SU-DHL-6 (cell line): ENCODE results near the gene ECHDC1.

ENCODE experiments used
- CTCF ChIP-seq: fragments of 200-600 bp; sonication (generic); IDR thresholded peaks from one replicate; pipeline ENCODE4 v1.5.1; 2017; ENCODE audit warnings: antibody characterized with exemption, mild to moderate bottlenecking, low read length, moderate library complexity; ENCODE audit not compliant: insufficient read depth, poor library complexity, severe bottlenecking
- EZH2phosphoT487 ChIP-seq: fragments of 200-600 bp; sonication (generic), shearing (Covaris generic); conservative IDR thresholded peaks from 2 replicates; pipeline ENCODE4 v1.6.1; 2018; ENCODE audit warnings: mild to moderate bottlenecking, antibody characterized with exemption, low read length, moderate library complexity, mixed read lengths

GRCh38 chr6:127272576-127272975 is 70.8 kb downstream of the ECHDC1 start:
- no peak for TF ChIP-seq CTCF
- TF ChIP-seq EZH2phosphoT487: no peak
